A549 (cell line): ENCODE results near the gene HIGD1A. TPM values are rescaled to one million over a fixed set of nuclear protein-coding genes. Genes with fewer than 3 reads are reported as not detected.

ENCODE experiments used
- ATAC-seq, 2 experiments: fragments of 200-7000 bp in 1 of 2; fragments of >200 bp in 1 of 2; cut with Nextera tagmentation in 1 of 2; cut with Tn5 transposase in 1 of 2; 3 replicates each; pipeline versions ENCODE4 v1.8.0 to v1.9.1; 2018 to 2020; ENCODE audit warnings: mild to moderate bottlenecking in 1 of 2, moderate library complexity in 1 of 2
- CTCF ChIA-PET: fragments of 300-600 bp; sonication (Branson Sonifier 250); formaldehyde crosslinking; extraction: SDS; loops from one replicate; lab custom pipeline; 2021; ENCODE audit warnings: antibody characterized with exemption, inconsistent platforms; lab: Yijun Ruan, JAX
- POLR2A ChIA-PET: fragments of 350-600 bp; formaldehyde crosslinking; extraction: SDS; loops from one replicate; lab custom pipeline; 2021; ENCODE audit warnings: antibody characterized with exemption, inconsistent platforms; lab: Yijun Ruan, JAX
- DNase-seq, 2 experiments: peaks; one replicate each; pipeline versions ENCODE4 v3.0.0 to v3.0.0-alpha.2; 2011 to 2016; ENCODE audit warnings: low read depth in 1 of 2, low spot score in 1 of 2
- FAIRE-seq: peaks from 2 replicates; lab custom pipeline; 2011; peaks lifted over from hg19 to GRCh38; lab: Jason Lieb, UNC
- H3K27ac ChIP-seq, 2 experiments: fragments of >200 bp; sonication (Bioruptor Twin); formaldehyde crosslinking; 3 replicates each; pipeline ENCODE4 v1.5.1; 2016 to 2017
- H3K4me1 ChIP-seq: fragments of >200 bp; sonication (Bioruptor Twin); formaldehyde crosslinking; 3 replicates; pipeline ENCODE4 v1.6.1; 2016
- H3K4me2 ChIP-seq: fragments of >200 bp; sonication (Bioruptor Twin); formaldehyde crosslinking; 3 replicates; pipeline ENCODE4 v1.6.1; 2016
- H3K4me3 ChIP-seq: fragments of >200 bp; sonication (Bioruptor Twin); formaldehyde crosslinking; 3 replicates; pipeline ENCODE4 v1.5.1; 2016
- H3K9me3 ChIP-seq: fragments of >200 bp; sonication (Bioruptor Twin); formaldehyde crosslinking; 3 replicates; pipeline ENCODE4 v1.6.1; 2016
- CBX2 ChIP-seq: fragments of 200-600 bp; sonication (generic); IDR thresholded peaks from 2 replicates; pipeline ENCODE4 v1.6.1; 2016; ENCODE audit warnings: low read depth, mild to moderate bottlenecking, borderline replicate concordance
- CBX8 ChIP-seq: fragments of 200-600 bp; sonication (generic); IDR thresholded peaks from 2 replicates; pipeline ENCODE4 v1.6.1; 2016
- CEBPB ChIP-seq, 2 experiments: fragments of >200 bp in 1 of 2; sonication (Bioruptor Twin) in 1 of 2; formaldehyde crosslinking in 1 of 2; IDR thresholded peaks; 2 replicates each; pipeline ENCODE4 v1.6.1; 2012 to 2016
- E2F6 ChIP-seq: IDR thresholded peaks from 2 replicates; pipeline ENCODE4 v1.6.1; 2012; ENCODE audit warnings: low read depth, borderline replicate concordance
- ELK1 ChIP-seq: fragments of 150-350 bp; IDR thresholded peaks from 2 replicates; pipeline ENCODE4 v1.6.1; 2014; ENCODE audit warnings: low read depth, mild to moderate bottlenecking, low read length
- EP300 ChIP-seq, 2 experiments: fragments of >200 bp; sonication (Bioruptor Twin); formaldehyde crosslinking; IDR thresholded peaks; 2 replicates in 1 of 2; 3 replicates in 1 of 2; pipeline ENCODE4 v1.6.1; 2016 to 2017
- HDAC2 ChIP-seq: fragments of 200-600 bp; sonication (generic); IDR thresholded peaks from 2 replicates; pipeline ENCODE4 v1.6.1; 2016
- HES2 ChIP-seq: fragments of >200 bp; sonication (Bioruptor Twin); formaldehyde crosslinking; IDR thresholded peaks from 2 replicates; pipeline ENCODE4 v1.6.1; 2016
- HEYL ChIP-seq: fragments of 250-450 bp; sonication (Bioruptor Pico); IDR thresholded peaks from 2 replicates; pipeline ENCODE4 v1.8.0; 2021; ENCODE audit warnings: mild to moderate bottlenecking, moderate library complexity
- HOXB13 ChIP-seq: fragments of 250-450 bp; sonication (Bioruptor Pico); IDR thresholded peaks from 2 replicates; pipeline ENCODE4 v1.5.0; 2020; ENCODE audit warnings: low read depth, mild to moderate bottlenecking, moderate library complexity
- JUNB ChIP-seq: fragments of >200 bp; sonication (Bioruptor Twin); formaldehyde crosslinking; IDR thresholded peaks from 2 replicates; pipeline ENCODE4 v1.6.1; 2016
- KDM5A ChIP-seq: fragments of 200-600 bp; sonication (generic); IDR thresholded peaks from 2 replicates; pipeline ENCODE4 v1.6.1; 2016; ENCODE audit warnings: antibody characterized with exemption, mild to moderate bottlenecking
- MAFK ChIP-seq: fragments of 450-650 bp; IDR thresholded peaks from 2 replicates; pipeline ENCODE4 v1.6.1; 2014; ENCODE audit not compliant: partially characterized antibody
- MAX ChIP-seq: IDR thresholded peaks from 2 replicates; pipeline ENCODE4 v1.6.1; 2012
- MAZ ChIP-seq: fragments of 150-350 bp; IDR thresholded peaks from 2 replicates; pipeline ENCODE4 v1.6.1; 2014; ENCODE audit warnings: antibody characterized with exemption, low read depth, low read length, borderline replicate concordance
- MYC ChIP-seq: IDR thresholded peaks from 2 replicates; pipeline ENCODE4 v1.6.1; 2012; ENCODE audit warnings: mild to moderate bottlenecking, inconsistent platforms, low read length, improper control_type of control experiment, borderline replicate concordance
- NR3C1 ChIP-seq: fragments of >200 bp; sonication (Bioruptor Twin); formaldehyde crosslinking; IDR thresholded peaks from 3 replicates; pipeline ENCODE4 v1.6.1; 2017
- PHF8 ChIP-seq: fragments of 200-600 bp; sonication (generic); IDR thresholded peaks from 2 replicates; pipeline ENCODE4 v1.6.1; 2016; ENCODE audit warnings: low read depth, mild to moderate bottlenecking, antibody characterized with exemption, moderate library complexity, borderline replicate concordance
- POLR2AphosphoS2 ChIP-seq: conservative IDR thresholded peaks from 2 replicates; pipeline ENCODE4 v1.6.1; 2012; ENCODE audit warnings: low read length, improper control_type of control experiment, inconsistent platforms
- RCOR1 ChIP-seq: fragments of 150-350 bp; IDR thresholded peaks from 2 replicates; pipeline ENCODE4 v1.6.1; 2014; ENCODE audit warnings: antibody characterized with exemption, low read length, low read depth
- REST ChIP-seq: fragments of 200-600 bp; sonication (generic); IDR thresholded peaks from 2 replicates; pipeline ENCODE4 v1.6.1; 2016; ENCODE audit warnings: antibody characterized with exemption, mild to moderate bottlenecking, moderate library complexity
- SREBF2 ChIP-seq: fragments of 450-650 bp; IDR thresholded peaks from 2 replicates; pipeline ENCODE4 v1.6.1; 2014; ENCODE audit warnings: mild to moderate bottlenecking, moderate library complexity
- USF2 ChIP-seq: fragments of 450-650 bp; IDR thresholded peaks from 2 replicates; pipeline ENCODE4 v1.6.1; 2014; ENCODE audit warnings: antibody characterized with exemption
- ZFP36 ChIP-seq: fragments of 450-650 bp; IDR thresholded peaks from 2 replicates; pipeline ENCODE4 v1.6.1; 2014; ENCODE audit warnings: borderline replicate concordance; ENCODE audit not compliant: partially characterized antibody
- ZSCAN20 ChIP-seq: fragments of 250-450 bp; sonication (Bioruptor Pico); IDR thresholded peaks from 2 replicates; pipeline ENCODE4 v1.8.0; 2022; ENCODE audit warnings: mild to moderate bottlenecking, moderate library complexity
- WGBS: methylation state at CpG from one replicate; pipeline ENCODE4 v1.1.6; 2017; ENCODE audit errors: missing lambda C conversion rate; 5-methylcytosine and 5-hydroxymethylcytosine counted together
- polyA plus RNA-seq, 4 experiments: library from polyadenylated mRNA; depleted of rRNA in 3 of 4; stranded (reverse); fragments of >200 nt; fragmentation: RNase III in 1 of 4; extraction: RNeasy Plus Mini Kit Qiagen cat#74134 plus additional on column Dnase treatment in 1 of 4; gene quantifications; 2 replicates in 3 of 4; 3 replicates in 1 of 4; pipeline ENCODE4 v1.2.3, GENCODE V29; 2011 to 2017

The HIGD1A gene
- polyA plus RNA-seq, 2 of the 4 experiments (the other 2 are of a cell fraction) = 146 to 158 TPM

GRCh38 chr3:42742259-42742658, 62.0 kb downstream of the HIGD1A start:
- TF ChIP-seq HDAC2 (no peak), EP300 (IDR thresholded peaks at IDR 0.05) (no peak), SREBF2 (no peak), MAZ (no peak), E2F6 (no peak), KDM5A (no peak), USF2 (no peak), ZSCAN20 (CRISPR knock-in tag) (no peak), MYC (no peak), CBX8 (no peak), POLR2AphosphoS2 (no peak), ELK1 (no peak), RCOR1 (no peak), MAFK (no peak), NR3C1 (no peak), HEYL (CRISPR knock-in tag) (no peak)
- Histone ChIP-seq H3K27ac (no peak overlapping the region), H3K4me1 (no peaks in the 10 kb centered on the region), H3K4me3 (no peak overlapping the region), H3K9me3 (no peaks in the 10 kb centered on the region), H3K4me2 (no peak overlapping the region)
- DNase-seq (no peak), FAIRE-seq (no peak), ATAC-seq (no peak)
- ChIA-PET CTCF (interaction anchor here (1.2 to 7.2 kb wide), 3 partner anchors 8 to 14 kb away, joined by 3 to 44 read pairs (median 8); no protein-coding TSS in a partner anchor), POLR2A (no interaction called here)
- 62% methylated on average over 4 of the region's 4 CpGs for WGBS

- H3K4me3 ChIP-seq = no peak overlapping the region
- POLR2A ChIA-PET = no interaction called here
- no peak for TF ChIP-seq CEBPB (IDR thresholded peaks at IDR 0.05)
- no peak for TF ChIP-seq NR3C1
- no peak for TF ChIP-seq REST
- no peak for TF ChIP-seq PHF8
- no peak for TF ChIP-seq HES2
- TF ChIP-seq KDM5A = no peak
- no peak for TF ChIP-seq POLR2AphosphoS2
- TF ChIP-seq MAX = no peak
- TF ChIP-seq JUNB = no peak
- TF ChIP-seq HOXB13 = no peak
- TF ChIP-seq CBX2 = no peak
- no peak for TF ChIP-seq E2F6
- no peak for TF ChIP-seq ZFP36
- no peak for TF ChIP-seq MYC
- TF ChIP-seq, all 56 proteins: peak for 0
- CTCF ChIA-PET = interaction anchor here (1.2 to 7.2 kb wide), 3 partner anchors 8 to 14 kb away, joined by 3 to 44 read pairs (median 8); no protein-coding TSS in a partner anchor
- no peak for ATAC-seq
- no peak for DNase-seq
- Histone ChIP-seq H3K9me3 (no peaks in the 10 kb centered on the region), H3K4me2 (no peak overlapping the region), H3K4me1 (no peaks in the 10 kb centered on the region), H3K27ac (no peak overlapping the region)
- FAIRE-seq = no peak
- 53% methylated on average over 3 of the region's 3 CpGs for WGBS
Observed at GRCh38 chr3:42741796-42742195, 62.5 kb downstream of the HIGD1A start.
